Hypothalamus (tissue), 51 donors: ENCODE measurements around the gene GABBR2.
A peak's percentile ranks its signal among the peaks of the same experiment; 100 is the strongest.

Source experiments
- DNase-seq, 51 donors: peaks; one replicate each; lab custom pipeline; 2025; lab: John Stamatoyannopoulos, UW

Gene GABBR2

GRCh38 chr9:98724810-98725530 is 16.2 kb upstream of the GABBR2 start:
- no peak for DNase-seq

GRCh38 chr9:98721643-98722042 is 12.9 kb upstream of the GABBR2 start:
- no peak for DNase-seq

GRCh38 chr9:98720402-98720801 is 11.7 kb upstream of the GABBR2 start:
- no peak for DNase-seq

GRCh38 chr9:98719055-98719454 is 10.3 kb upstream of the GABBR2 start:
- DNase-seq: no peak

- no peak for DNase-seq
These were observed 6.1 kb upstream of the GABBR2 start for GRCh38 chr9:98714833-98715232.

- DNase-seq: no peak
These were observed 4.3 kb upstream of the GABBR2 start for GRCh38 chr9:98712987-98713386.

- DNase-seq: peak in 1 of 51 donors; percentile 9
These were observed 1.5 kb upstream of the GABBR2 start for GRCh38 chr9:98709968-98710965.

GRCh38 chr9:98708103-98708932 is 417 bp downstream of the GABBR2 start:
- DNase-seq: peak in 1 of 51 donors; percentile 11

- DNase-seq: peak in 33 of 51 donors; percentile 13 to 73 (median 48)
These were observed 1.3 kb downstream of the GABBR2 start for GRCh38 chr9:98707166-98708102.

GRCh38 chr9:98706651-98707165 is 2.0 kb downstream of the GABBR2 start:
- DNase-seq: peak in 6 of 51 donors; percentile 16 to 65 (median 60)

GRCh38 chr9:98702835-98703380 is 5.8 kb downstream of the GABBR2 start:
- DNase-seq: no peak

- no peak for DNase-seq
These were observed 6.4 kb downstream of the GABBR2 start for GRCh38 chr9:98702340-98702739.

- DNase-seq: no peak
These were observed 7.2 kb downstream of the GABBR2 start for GRCh38 chr9:98701576-98701975.

- no peak for DNase-seq
These were observed 7.9 kb downstream of the GABBR2 start for GRCh38 chr9:98700801-98701200.

GRCh38 chr9:98698856-98699255 is 9.9 kb downstream of the GABBR2 start:
- no peak for DNase-seq

- DNase-seq: no peak
These were observed 13.8 kb downstream of the GABBR2 start for GRCh38 chr9:98694943-98695342.

GRCh38 chr9:98692392-98692791 is 16.3 kb downstream of the GABBR2 start:
- DNase-seq: no peak

GRCh38 chr9:98691890-98692289 is 16.8 kb downstream of the GABBR2 start:
- DNase-seq: no peak

- no peak for DNase-seq
These were observed 18.0 kb downstream of the GABBR2 start for GRCh38 chr9:98690686-98691085.
